ENCODE data around the gene AVEN. TPM values are rescaled to one million over a fixed set of nuclear protein-coding genes. Genes with fewer than 3 reads are reported as not detected.

Gene AVEN
- total RNA-seq, 1 donor from 2014 or later, result 16.2 TPM

GRCh38 chr15:33968224-33968623, 70.8 kb downstream of the AVEN start, which contains the start of gene CHRM5:
Gene CHRM5, plus strand, starts transcription at chr15:33968497. Its CDS starts 94,221 bp downstream, at chr15:34062718.
- no peaks in the 10 kb centered on the region for H3K9me3 ChIP-seq (ENCODE audit: control insufficient read depth in 3 of 3, low read length in 3 of 3)
- no peaks in the 10 kb centered on the region for H3K27me3 ChIP-seq (ENCODE audit: control insufficient read depth in 3 of 3, insufficient read depth in 3 of 3, low read length in 3 of 3)
- no peak within 1 kb of the TSS for H3K9ac ChIP-seq (ENCODE audit: low read depth in 1 of 3, low read length in 3 of 3)
- no peaks in the 10 kb centered on the region for H3K36me3 ChIP-seq (ENCODE audit: control insufficient read depth in 3 of 3, insufficient read depth in 3 of 3, low read length in 3 of 3)
- H3K27ac ChIP-seq (ENCODE audit: low read depth, low read length), result no peak within 1 kb of the TSS
- no peaks in the 10 kb centered on the region for H3K4me1 ChIP-seq (ENCODE audit: control insufficient read depth in 3 of 3, insufficient read depth in 3 of 3, low read length in 3 of 3)
- H3K4me3 ChIP-seq (ENCODE audit: low read length in 3 of 3), result no peak within 1 kb of the TSS

- Histone ChIP-seq H3K9me3 (ENCODE audit: control insufficient read depth in 3 of 3, low read length in 3 of 3) (no peaks in the 10 kb centered on the region), H3K36me3 (ENCODE audit: control insufficient read depth in 3 of 3, insufficient read depth in 3 of 3, low read length in 3 of 3) (no peaks in the 10 kb centered on the region), H3K27ac (ENCODE audit: low read depth, low read length) (no peak overlapping the region), H3K4me1 (ENCODE audit: control insufficient read depth in 3 of 3, insufficient read depth in 3 of 3, low read length in 3 of 3) (no peaks in the 10 kb centered on the region), H3K27me3 (ENCODE audit: control insufficient read depth in 3 of 3, insufficient read depth in 3 of 3, low read length in 3 of 3) (no peaks in the 10 kb centered on the region), H3K9ac (ENCODE audit: low read depth in 1 of 3, low read length in 3 of 3) (no peak overlapping the region), H3K4me3 (ENCODE audit: low read length in 3 of 3) (no peak overlapping the region)
These were observed 74.4 kb downstream of the AVEN start for GRCh38 chr15:33964665-33965040.

GRCh38 chr15:33963831-33964664, 75.0 kb downstream of the AVEN start:
- no peak overlapping the region for H3K9ac ChIP-seq (ENCODE audit: low read depth in 1 of 3, low read length in 3 of 3)
- no peak overlapping the region for H3K27ac ChIP-seq (ENCODE audit: low read depth, low read length)
- H3K4me1 ChIP-seq (ENCODE audit: control insufficient read depth in 3 of 3, insufficient read depth in 3 of 3, low read length in 3 of 3), result no peaks in the 10 kb centered on the region

GRCh38 chr15:33960549-33960935, 78.5 kb downstream of the AVEN start:
- Histone ChIP-seq H3K36me3 (ENCODE audit: control insufficient read depth in 3 of 3, insufficient read depth in 3 of 3, low read length in 3 of 3) (no peaks in the 10 kb centered on the region), H3K9ac (ENCODE audit: low read depth in 1 of 3, low read length in 3 of 3) (no peak overlapping the region), H3K4me3 (ENCODE audit: low read length in 3 of 3) (no peak overlapping the region), H3K4me1 (ENCODE audit: control insufficient read depth in 3 of 3, insufficient read depth in 3 of 3, low read length in 3 of 3) (no peaks in the 10 kb centered on the region), H3K9me3 (ENCODE audit: control insufficient read depth in 3 of 3, low read length in 3 of 3) (no peaks in the 10 kb centered on the region), H3K27ac (ENCODE audit: low read depth, low read length) (no peak overlapping the region), H3K27me3 (ENCODE audit: control insufficient read depth in 3 of 3, insufficient read depth in 3 of 3, low read length in 3 of 3) (no peaks in the 10 kb centered on the region)

More at GRCh38 chr15:33963831-33964664, 75.0 kb downstream of the AVEN start:
- Histone ChIP-seq H3K9me3 (ENCODE audit: control insufficient read depth in 3 of 3, low read length in 3 of 3) (no peaks in the 10 kb centered on the region), H3K36me3 (ENCODE audit: control insufficient read depth in 3 of 3, insufficient read depth in 3 of 3, low read length in 3 of 3) (no peaks in the 10 kb centered on the region), H3K27me3 (ENCODE audit: control insufficient read depth in 3 of 3, insufficient read depth in 3 of 3, low read length in 3 of 3) (no peaks in the 10 kb centered on the region), H3K4me3 (ENCODE audit: low read length in 3 of 3) (no peak overlapping the region)

- Histone ChIP-seq H3K9me3 (ENCODE audit: control insufficient read depth in 3 of 3, low read length in 3 of 3) (no peaks in the 10 kb centered on the region), H3K9ac (ENCODE audit: low read depth in 1 of 3, low read length in 3 of 3) (no peak overlapping the region), H3K27ac (ENCODE audit: low read depth, low read length) (no peak overlapping the region), H3K36me3 (ENCODE audit: control insufficient read depth in 3 of 3, insufficient read depth in 3 of 3, low read length in 3 of 3) (no peaks in the 10 kb centered on the region), H3K4me1 (ENCODE audit: control insufficient read depth in 3 of 3, insufficient read depth in 3 of 3, low read length in 3 of 3) (no peaks in the 10 kb centered on the region), H3K4me3 (ENCODE audit: low read length in 3 of 3) (no peak overlapping the region), H3K27me3 (ENCODE audit: control insufficient read depth in 3 of 3, insufficient read depth in 3 of 3, low read length in 3 of 3) (no peaks in the 10 kb centered on the region)
These were observed 79.0 kb downstream of the AVEN start for GRCh38 chr15:33959844-33960548.

GRCh38 chr15:33956397-33956796, 82.6 kb downstream of the AVEN start:
- no peaks in the 10 kb centered on the region for H3K9me3 ChIP-seq (ENCODE audit: control insufficient read depth in 3 of 3, low read length in 3 of 3)
- no peaks in the 10 kb centered on the region for H3K27me3 ChIP-seq (ENCODE audit: control insufficient read depth in 3 of 3, insufficient read depth in 3 of 3, low read length in 3 of 3)
- no peaks in the 10 kb centered on the region for H3K36me3 ChIP-seq (ENCODE audit: control insufficient read depth in 3 of 3, insufficient read depth in 3 of 3, low read length in 3 of 3)
- H3K4me1 ChIP-seq (ENCODE audit: control insufficient read depth in 3 of 3, insufficient read depth in 3 of 3, low read length in 3 of 3), result no peaks in the 10 kb centered on the region
- no peak overlapping the region for H3K4me3 ChIP-seq (ENCODE audit: low read length in 3 of 3)
- H3K27ac ChIP-seq (ENCODE audit: low read depth, low read length), result no peak overlapping the region
- H3K9ac ChIP-seq (ENCODE audit: low read depth in 1 of 3, low read length in 3 of 3), result no peak overlapping the region

GRCh38 chr15:33955945-33956344, 83.1 kb downstream of the AVEN start:
- no peak overlapping the region for H3K9ac ChIP-seq (ENCODE audit: low read depth in 1 of 3, low read length in 3 of 3)
- H3K4me3 ChIP-seq (ENCODE audit: low read length in 3 of 3), result no peak overlapping the region
- no peak overlapping the region for H3K27ac ChIP-seq (ENCODE audit: low read depth, low read length)
- no peaks in the 10 kb centered on the region for H3K36me3 ChIP-seq (ENCODE audit: control insufficient read depth in 3 of 3, insufficient read depth in 3 of 3, low read length in 3 of 3)
- H3K4me1 ChIP-seq (ENCODE audit: control insufficient read depth in 3 of 3, insufficient read depth in 3 of 3, low read length in 3 of 3), result no peaks in the 10 kb centered on the region
- H3K27me3 ChIP-seq (ENCODE audit: control insufficient read depth in 3 of 3, insufficient read depth in 3 of 3, low read length in 3 of 3), result no peaks in the 10 kb centered on the region
- H3K9me3 ChIP-seq (ENCODE audit: control insufficient read depth in 3 of 3, low read length in 3 of 3), result no peaks in the 10 kb centered on the region

- Histone ChIP-seq H3K9me3 (ENCODE audit: control insufficient read depth in 3 of 3, low read length in 3 of 3) (no peaks in the 10 kb centered on the region), H3K4me3 (ENCODE audit: low read length in 3 of 3) (no peak overlapping the region), H3K9ac (ENCODE audit: low read depth in 1 of 3, low read length in 3 of 3) (no peak overlapping the region), H3K27ac (ENCODE audit: low read depth, low read length) (no peak overlapping the region), H3K36me3 (ENCODE audit: control insufficient read depth in 3 of 3, insufficient read depth in 3 of 3, low read length in 3 of 3) (no peaks in the 10 kb centered on the region), H3K4me1 (ENCODE audit: control insufficient read depth in 3 of 3, insufficient read depth in 3 of 3, low read length in 3 of 3) (no peaks in the 10 kb centered on the region), H3K27me3 (ENCODE audit: control insufficient read depth in 3 of 3, insufficient read depth in 3 of 3, low read length in 3 of 3) (no peaks in the 10 kb centered on the region)
These were observed 92.9 kb downstream of the AVEN start for GRCh38 chr15:33946152-33946551.

- H3K9me3 ChIP-seq (ENCODE audit: control insufficient read depth in 3 of 3, low read length in 3 of 3), result no peaks in the 10 kb centered on the region
These were observed 97.5 kb downstream of the AVEN start for GRCh38 chr15:33941279-33942063.

More at GRCh38 chr15:33941279-33942063, 97.5 kb downstream of the AVEN start:
- H3K36me3 ChIP-seq (ENCODE audit: control insufficient read depth in 3 of 3, insufficient read depth in 3 of 3, low read length in 3 of 3), result no peaks in the 10 kb centered on the region
- no peaks in the 10 kb centered on the region for H3K27me3 ChIP-seq (ENCODE audit: control insufficient read depth in 3 of 3, insufficient read depth in 3 of 3, low read length in 3 of 3)
- H3K27ac ChIP-seq (ENCODE audit: low read depth, low read length), result no peak overlapping the region
- H3K9ac ChIP-seq (ENCODE audit: low read depth in 1 of 3, low read length in 3 of 3), result no peak overlapping the region
- no peak overlapping the region for H3K4me3 ChIP-seq (ENCODE audit: low read length in 3 of 3)
- no peaks in the 10 kb centered on the region for H3K4me1 ChIP-seq (ENCODE audit: control insufficient read depth in 3 of 3, insufficient read depth in 3 of 3, low read length in 3 of 3)
